GM18861 (cell line): ENCODE results near the gene RNF167.

Source experiments
- ATAC-seq: cut with Tn5 transposase; IDR thresholded peaks from one replicate; pipeline ENCODE4 v1.9.1; 2021; ENCODE audit not compliant: unreplicated experiment

Gene RNF167

GRCh38 chr17:4973256-4974114 lies 33.4 kb downstream of the RNF167 start:
- ATAC-seq: no peak

DNA sequence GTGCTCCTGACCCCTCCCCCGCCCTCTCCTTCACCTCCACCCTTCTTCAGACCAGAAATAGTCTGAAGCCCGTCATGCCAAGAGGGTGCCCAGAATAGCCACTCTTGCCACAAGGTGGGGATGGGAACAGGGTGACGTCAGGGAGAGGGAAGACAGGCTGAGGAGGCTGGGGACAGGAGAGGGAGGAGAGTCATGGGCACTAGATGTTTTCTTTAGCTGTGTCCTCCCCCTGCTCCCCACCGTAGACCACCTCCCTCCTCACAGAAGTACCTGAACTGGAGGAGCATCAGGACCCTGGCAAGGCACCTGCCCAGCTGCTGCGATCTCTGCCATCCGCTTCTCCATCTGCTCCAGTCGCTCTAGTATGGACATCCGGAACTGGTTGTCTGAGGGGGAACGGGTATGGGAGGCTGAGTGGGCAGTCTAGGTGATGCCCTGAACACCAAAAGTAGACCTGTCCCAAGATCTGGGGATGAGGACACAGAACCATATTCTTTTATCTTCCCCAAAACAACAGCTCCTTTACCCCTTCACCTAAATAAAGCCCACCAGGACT lies 34.1 kb downstream of the RNF167 start:
- ATAC-seq: no peak

DNA sequence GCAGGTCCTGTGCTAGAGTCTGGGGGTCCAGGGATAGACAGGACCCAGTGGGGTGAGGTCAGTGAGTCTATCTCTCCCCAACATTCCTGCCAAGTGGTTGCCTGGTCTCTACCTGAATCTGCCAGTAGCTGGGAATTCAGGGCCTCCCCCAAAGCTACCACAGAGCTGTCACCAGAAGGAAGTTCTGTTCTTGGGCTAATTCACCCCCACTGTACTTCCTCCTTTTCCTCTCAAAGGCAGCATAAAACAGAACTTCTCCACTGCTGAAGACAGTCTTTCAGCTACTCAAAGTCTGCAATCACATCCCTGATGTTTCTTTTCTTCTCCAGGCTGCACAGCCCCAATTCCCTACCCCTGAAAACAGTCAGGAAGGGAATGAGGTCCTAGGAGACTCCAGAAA lies 38.7 kb downstream of the RNF167 start:
- ATAC-seq: no peak

DNA sequence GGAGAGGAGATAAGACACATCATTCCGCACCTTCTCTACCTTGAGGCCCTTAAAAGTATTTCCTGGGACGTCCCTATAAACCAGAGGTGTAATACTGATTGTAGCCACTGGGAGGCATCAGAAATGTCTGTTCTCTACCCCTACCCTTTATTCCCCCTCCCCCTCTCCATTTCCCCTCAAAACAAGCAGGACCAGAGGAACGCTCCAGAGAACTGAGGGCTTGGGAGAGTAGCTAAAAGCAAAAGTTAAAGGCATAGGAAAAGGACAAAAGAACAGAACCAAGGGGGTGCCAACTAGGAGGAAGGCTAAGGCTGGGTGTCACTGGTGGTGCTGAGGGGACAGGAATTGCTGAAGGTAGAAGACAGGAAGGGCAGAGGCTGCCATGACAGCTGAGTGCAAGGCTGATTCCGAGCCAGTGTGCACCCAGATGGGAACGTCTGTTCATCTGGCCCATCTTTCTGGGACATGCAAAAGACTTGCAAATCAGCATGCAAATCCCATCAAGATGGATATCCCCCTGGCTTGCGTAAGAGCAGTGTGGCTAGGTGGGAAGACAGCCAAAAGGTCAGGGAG lies 40.7 kb downstream of the RNF167 start:
- no peak for ATAC-seq

GRCh38 chr17:4982305-4982704 lies 42.2 kb downstream of the RNF167 start:
- no peak for ATAC-seq

DNA sequence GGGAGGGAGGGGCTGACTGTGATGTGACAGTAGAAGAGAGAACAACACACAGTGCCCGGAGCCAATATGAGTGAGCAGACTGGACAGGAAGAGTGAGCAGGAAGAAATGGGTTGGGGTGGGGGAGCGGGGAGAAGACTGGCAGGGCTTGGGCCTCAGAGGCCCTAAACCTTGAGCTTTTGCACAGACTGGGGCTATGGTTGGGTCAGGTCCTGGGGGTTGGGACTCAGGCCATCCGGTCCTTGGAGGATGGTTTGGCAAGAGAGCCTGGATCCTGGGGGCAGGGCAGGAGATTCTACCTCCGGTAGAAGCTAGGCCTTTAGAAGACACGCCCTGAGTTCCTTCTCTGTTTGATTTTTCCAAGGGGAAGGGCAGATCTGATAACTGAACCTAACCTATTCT lies 46.3 kb downstream of the RNF167 start:
- no peak for ATAC-seq

GRCh38 chr17:4986951-4987766 lies 47.1 kb downstream of the RNF167 start, which contains the start of gene CAMTA2:
Gene CAMTA2 (minus strand): TSS chr17:4987675. CDS start chr17:4986222, 1,453 bp downstream.
- peak; percentile 49 for ATAC-seq

GRCh38 chr17:4987767-4988567 lies 47.9 kb downstream of the RNF167 start:
- no peak for ATAC-seq

- no peak for ATAC-seq
Measured at GRCh38 chr17:4994081-4994595, 54.1 kb downstream of the RNF167 start.
